Keratinocyte (primary cell): ENCODE measurements around the gene CCND1.

Source experiments
- CTCF ChIP-seq, 3 experiments: IDR thresholded peaks in 1 of 3; conservative IDR thresholded peaks in 1 of 3; optimal IDR thresholded peaks in 1 of 3; 2 replicates in 2 of 3; 3 replicates in 1 of 3; pipeline versions ENCODE3 to v1.5.1; 2011; ENCODE audit warnings: low read length in 3 of 3, mild to moderate bottlenecking in 3 of 3, moderate library complexity in 2 of 3, control low read depth in 1 of 3, inconsistent platforms in 1 of 3; ENCODE audit not compliant: insufficient read depth in 2 of 3; ENCODE audit errors: extremely low read depth in 1 of 3
- EZH2 ChIP-seq: IDR thresholded peaks from one replicate; pipeline ENCODE4 v1.6.1; 2012; ENCODE audit warnings: inconsistent platforms, mild to moderate bottlenecking, low read length, moderate library complexity

- no peak for TF ChIP-seq CTCF (optimal IDR thresholded peaks at IDR 0.05 in 1 of 3, IDR thresholded peaks at IDR 0.05 in 1 of 3, conservative IDR thresholded peaks at IDR 0.05 in 1 of 3; ENCODE audit: extremely low read depth in 1 of 3, insufficient read depth in 2 of 3, low read length in 3 of 3)
- TF ChIP-seq EZH2 = no peak
Measured at GRCh38 chr11:69643646-69644045, 2.7 kb downstream of the CCND1 start.
